ENCODE results near the gene ATP2A3.

DNA sequence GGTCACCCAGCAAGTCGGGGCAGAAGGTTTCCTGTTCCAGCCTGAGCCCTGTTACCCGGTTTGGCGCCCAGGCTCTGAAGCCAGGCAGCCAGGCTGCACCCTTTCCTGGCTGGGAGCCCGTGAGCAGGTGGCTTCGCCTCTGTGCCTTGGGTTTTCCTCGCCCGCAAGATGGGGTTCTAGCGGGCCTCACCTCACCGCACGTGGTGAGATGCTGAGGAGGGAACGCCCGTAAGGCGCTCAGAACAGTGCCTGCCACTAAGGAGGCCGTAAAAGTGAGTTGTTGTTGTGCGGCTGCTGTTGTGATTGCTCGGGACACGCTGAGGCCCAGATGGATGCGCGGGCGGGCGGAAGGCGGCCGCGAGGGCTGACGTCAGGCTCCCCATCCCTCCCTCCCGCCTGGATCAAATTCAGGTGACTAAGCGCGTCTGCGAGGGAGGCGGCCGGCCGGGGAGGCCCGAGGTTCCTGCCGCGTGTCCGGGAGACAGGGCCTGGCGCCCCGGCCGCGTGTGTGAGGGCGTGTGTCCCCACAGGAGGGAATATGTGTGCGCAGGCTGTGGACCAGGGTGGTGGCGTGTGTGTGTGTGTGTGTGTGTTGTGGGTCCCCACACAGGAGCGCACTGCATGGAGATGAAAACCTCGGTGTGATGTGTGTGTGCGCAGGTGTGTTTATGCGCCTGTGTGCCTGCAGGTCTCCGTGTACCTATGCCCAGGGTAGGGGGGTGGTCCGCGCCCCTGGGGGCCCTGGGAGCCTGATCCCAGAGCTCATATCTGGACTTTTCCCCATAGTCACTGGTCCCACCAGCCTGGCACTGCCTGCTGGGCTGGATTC is 75.7 kb downstream of the ATP2A3 start:
- TF ChIP-seq POLR2A (IDR thresholded peaks at IDR 0.05): peak; percentile 61
- no peak for TF ChIP-seq CTCF (IDR thresholded peaks at IDR 0.05)
- TF ChIP-seq EP300 (IDR thresholded peaks at IDR 0.05): no peak
